K562 (cell line): ENCODE data around the gene APOM. TPM values are rescaled to one million over a fixed set of nuclear protein-coding genes. Genes with fewer than 3 reads are reported as not detected.

Experiments
- COPS2 ChIP-seq: fragments of 450-650 bp; conservative IDR thresholded peaks from 2 replicates; pipeline ENCODE4 v1.6.1; 2016; ENCODE audit warnings: mild to moderate bottlenecking, moderate library complexity
- ERF ChIP-seq: fragments of 450-650 bp; formaldehyde crosslinking; IDR thresholded peaks from 2 replicates; pipeline ENCODE4 v1.4.0; 2020; ENCODE audit warnings: mild to moderate bottlenecking, mixed read lengths
- HMG20A ChIP-seq: fragments of 450-650 bp; formaldehyde crosslinking; conservative IDR thresholded peaks from 2 replicates; pipeline ENCODE4 v1.4.0; 2020; ENCODE audit warnings: mild to moderate bottlenecking, mixed read lengths
- JUND ChIP-seq, 2 experiments: IDR thresholded peaks; 2 replicates in 1 of 2; 3 replicates in 1 of 2; pipeline ENCODE4 v1.6.1; 2011; ENCODE audit warnings: borderline replicate concordance in 2 of 2, low read depth in 2 of 2, low read length in 2 of 2, improper control_type of control experiment in 1 of 2, missing biosample characterization in 1 of 2, missing genetic modification characterization in 1 of 2, missing genetic modification reagents in 1 of 2
- RAD21 ChIP-seq, 2 experiments: fragments of 250-450 bp in 1 of 2; fragments of 450-650 bp in 1 of 2; sonication (Bioruptor Pico) in 1 of 2; formaldehyde crosslinking in 1 of 2; IDR thresholded peaks in 1 of 2; conservative IDR thresholded peaks in 1 of 2; 2 replicates each; pipeline versions ENCODE4 v1.4.0 to v1.8.0; 2020 to 2022; ENCODE audit warnings: mild to moderate bottlenecking in 2 of 2, moderate library complexity in 1 of 2
- RHOXF2B ChIP-seq: fragments of 250-450 bp; sonication (Bioruptor Pico); conservative IDR thresholded peaks from 2 replicates; pipeline ENCODE4 v1.5.1; 2021
- SMARCA4 ChIP-seq: fragments of 450-650 bp; IDR thresholded peaks from 2 replicates; pipeline ENCODE4 v1.6.1; 2016
- TEAD2 ChIP-seq: fragments of 450-650 bp; IDR thresholded peaks from 2 replicates; pipeline ENCODE4 v1.6.1; 2016; ENCODE audit warnings: missing genetic modification characterization, control low read depth, missing compliant biosample characterization
- ZFPM2 ChIP-seq: fragments of 250-450 bp; sonication (Bioruptor Pico); IDR thresholded peaks from 2 replicates; pipeline ENCODE4 v1.5.1; 2022; ENCODE audit warnings: mild to moderate bottlenecking
- ZNF253 ChIP-seq: fragments of 250-450 bp; sonication (Bioruptor Pico); conservative IDR thresholded peaks from 2 replicates; pipeline ENCODE4 v1.6.1; 2021; ENCODE audit warnings: mild to moderate bottlenecking
- ZNF766 ChIP-seq: fragments of 200-800 bp; sonication (Bioruptor generic); conservative IDR thresholded peaks from 2 replicates; pipeline ENCODE4 v1.6.1; 2016; ENCODE audit warnings: missing genetic modification characterization, missing compliant biosample characterization
- polyA plus RNA-seq, 8 experiments: library from polyadenylated mRNA; depleted of rRNA in 4 of 8; stranded (reverse) in 5 of 8; unstranded in 3 of 8; fragments of >200 nt; fragmentation: Nextera tagmentation in 2 of 8; fragmentation: Illumina TruSeq in 1 of 8; extraction: Ambion mirVana in 2 of 8; extraction: Trizol in 1 of 8; gene quantifications; 2 replicates each; pipeline versions ENCODE4 v1.2.1 to v1.2.3, GENCODE V29; 2011 to 2014; ENCODE audit warnings: inconsistent platforms in 1 of 8, missing spikeins in 1 of 8
- total RNA-seq, 7 experiments: library from RNA; depleted of rRNA in 6 of 7; stranded (reverse); fragments of >200 nt in 6 of 7; fragmentation: Illumina TruSeq in 2 of 7; extraction: Trizol in 2 of 7; gene quantifications; 2 replicates each; pipeline versions ENCODE4 v1.2.1 to v1.2.3, GENCODE V29; 2011 to 2021; ENCODE audit warnings: low replicate concordance in 1 of 7
- TF ChIP-seq, protein P1 (sequence below): fragments of 450-650 bp; formaldehyde crosslinking; IDR thresholded peaks from 2 replicates; pipeline ENCODE4 v1.4.0; 2020; ENCODE audit warnings: mild to moderate bottlenecking, moderate library complexity
- TF ChIP-seq, protein P2 (sequence below): fragments of 450-650 bp; IDR thresholded peaks from 2 replicates; pipeline ENCODE4 v1.6.1; 2016; ENCODE audit warnings: low read depth, mild to moderate bottlenecking, moderate library complexity
- TF ChIP-seq, protein P3 (sequence below), 2 experiments: fragments of 450-650 bp; IDR thresholded peaks; 2 replicates each; pipeline ENCODE4 v1.6.1; 2016
- TF ChIP-seq, protein P4 (sequence below): fragments of 450-650 bp; IDR thresholded peaks from 2 replicates; pipeline ENCODE4 v1.6.1; 2017; ENCODE audit warnings: mild to moderate bottlenecking, moderate library complexity

APOM gene
- total and polyA plus RNA-seq, 9 of the 15 experiments (the other 6 are each of a cell fraction or from before 2014, with no cell fraction given): 5.7 to 24.3 (median 10.4) TPM

- no peak for TF ChIP-seq ZNF766 (CRISPR knock-in tag)
- TF ChIP-seq, protein P1, sequence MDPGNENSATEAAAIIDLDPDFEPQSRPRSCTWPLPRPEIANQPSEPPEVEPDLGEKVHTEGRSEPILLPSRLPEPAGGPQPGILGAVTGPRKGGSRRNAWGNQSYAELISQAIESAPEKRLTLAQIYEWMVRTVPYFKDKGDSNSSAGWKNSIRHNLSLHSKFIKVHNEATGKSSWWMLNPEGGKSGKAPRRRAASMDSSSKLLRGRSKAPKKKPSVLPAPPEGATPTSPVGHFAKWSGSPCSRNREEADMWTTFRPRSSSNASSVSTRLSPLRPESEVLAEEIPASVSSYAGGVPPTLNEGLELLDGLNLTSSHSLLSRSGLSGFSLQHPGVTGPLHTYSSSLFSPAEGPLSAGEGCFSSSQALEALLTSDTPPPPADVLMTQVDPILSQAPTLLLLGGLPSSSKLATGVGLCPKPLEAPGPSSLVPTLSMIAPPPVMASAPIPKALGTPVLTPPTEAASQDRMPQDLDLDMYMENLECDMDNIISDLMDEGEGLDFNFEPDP (CRISPR knock-in tag): no peak; the same call in 1 of the 2 replicates
- TF ChIP-seq HMG20A: no peak
- no peak for TF ChIP-seq ZNF253 (CRISPR knock-in tag)
- TF ChIP-seq, protein P2, sequence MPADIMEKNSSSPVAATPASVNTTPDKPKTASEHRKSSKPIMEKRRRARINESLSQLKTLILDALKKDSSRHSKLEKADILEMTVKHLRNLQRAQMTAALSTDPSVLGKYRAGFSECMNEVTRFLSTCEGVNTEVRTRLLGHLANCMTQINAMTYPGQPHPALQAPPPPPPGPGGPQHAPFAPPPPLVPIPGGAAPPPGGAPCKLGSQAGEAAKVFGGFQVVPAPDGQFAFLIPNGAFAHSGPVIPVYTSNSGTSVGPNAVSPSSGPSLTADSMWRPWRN: no peak
- TF ChIP-seq, protein P3, sequence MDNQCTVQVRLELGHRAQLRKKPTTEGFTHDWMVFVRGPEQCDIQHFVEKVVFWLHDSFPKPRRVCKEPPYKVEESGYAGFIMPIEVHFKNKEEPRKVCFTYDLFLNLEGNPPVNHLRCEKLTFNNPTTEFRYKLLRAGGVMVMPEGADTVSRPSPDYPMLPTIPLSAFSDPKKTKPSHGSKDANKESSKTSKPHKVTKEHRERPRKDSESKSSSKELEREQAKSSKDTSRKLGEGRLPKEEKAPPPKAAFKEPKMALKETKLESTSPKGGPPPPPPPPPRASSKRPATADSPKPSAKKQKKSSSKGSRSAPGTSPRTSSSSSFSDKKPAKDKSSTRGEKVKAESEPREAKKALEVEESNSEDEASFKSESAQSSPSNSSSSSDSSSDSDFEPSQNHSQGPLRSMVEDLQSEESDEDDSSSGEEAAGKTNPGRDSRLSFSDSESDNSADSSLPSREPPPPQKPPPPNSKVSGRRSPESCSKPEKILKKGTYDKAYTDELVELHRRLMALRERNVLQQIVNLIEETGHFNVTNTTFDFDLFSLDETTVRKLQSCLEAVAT (IDR thresholded peaks at IDR 0.05): peak in 1 of 2 experiments; percentile 18; a peak in 1 of 4 replicates
- TF ChIP-seq COPS2: no peak
- no peak for TF ChIP-seq ERF (CRISPR knock-in tag)
- TF ChIP-seq SMARCA4: no peak
- TF ChIP-seq RAD21 (CRISPR knock-in tag; conservative IDR thresholded peaks at IDR 0.05 in 1 of 2, IDR thresholded peaks at IDR 0.05 in 1 of 2): peak in 1 of 2 experiments; percentile 20; a peak in 1 of 4 replicates
- TF ChIP-seq, protein P4, sequence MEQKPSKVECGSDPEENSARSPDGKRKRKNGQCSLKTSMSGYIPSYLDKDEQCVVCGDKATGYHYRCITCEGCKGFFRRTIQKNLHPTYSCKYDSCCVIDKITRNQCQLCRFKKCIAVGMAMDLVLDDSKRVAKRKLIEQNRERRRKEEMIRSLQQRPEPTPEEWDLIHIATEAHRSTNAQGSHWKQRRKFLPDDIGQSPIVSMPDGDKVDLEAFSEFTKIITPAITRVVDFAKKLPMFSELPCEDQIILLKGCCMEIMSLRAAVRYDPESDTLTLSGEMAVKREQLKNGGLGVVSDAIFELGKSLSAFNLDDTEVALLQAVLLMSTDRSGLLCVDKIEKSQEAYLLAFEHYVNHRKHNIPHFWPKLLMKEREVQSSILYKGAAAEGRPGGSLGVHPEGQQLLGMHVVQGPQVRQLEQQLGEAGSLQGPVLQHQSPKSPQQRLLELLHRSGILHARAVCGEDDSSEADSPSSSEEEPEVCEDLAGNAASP: no peak
- no peak for TF ChIP-seq RHOXF2B (CRISPR knock-in tag)
- TF ChIP-seq TEAD2 (tag): no peak
- TF ChIP-seq JUND (IDR thresholded peaks at IDR 0.05; ENCODE audit: borderline replicate concordance, low read depth, low read length): peak; percentile 72; the same call in 1 of the 2 replicates
- 0 out of 3 replicates have a peak, but pooled peaks have one; percentile 63 for TF ChIP-seq JUND (tag; IDR thresholded peaks at IDR 0.05; ENCODE audit: borderline replicate concordance, low read depth, low read length)
- no peak for TF ChIP-seq ZFPM2
Observed at GRCh38 chr6:31651602-31652191, 4.0 kb upstream of the APOM start (continued).
